Osteocyte (in vitro differentiated cells): ENCODE results near the gene HDAC4. TPM values are rescaled to one million over a fixed set of nuclear protein-coding genes. Genes with fewer than 3 reads are reported as not detected.

Source experiments
- DNase-seq: peaks from one replicate; pipeline ENCODE4 v3.0.0; 2021; ENCODE audit warnings: mixed read lengths; ENCODE audit not compliant: unreplicated experiment; ENCODE audit errors: extremely low spot score
- H3K27ac Mint-ChIP-seq: one replicate; pipeline ENCODE4 v1.8.0; 2021; ENCODE audit warnings: mild to moderate bottlenecking, mixed read lengths; ENCODE audit not compliant: unreplicated experiment
- H3K27me3 Mint-ChIP-seq: one replicate; pipeline ENCODE4 v1.8.0; 2021; ENCODE audit warnings: mixed read lengths; ENCODE audit not compliant: unreplicated experiment
- H3K36me3 Mint-ChIP-seq: one replicate; pipeline ENCODE4 v1.8.0; 2021; ENCODE audit warnings: mixed read lengths; ENCODE audit not compliant: unreplicated experiment
- H3K4me1 Mint-ChIP-seq: one replicate; pipeline ENCODE4 v1.8.0; 2021; ENCODE audit warnings: mixed read lengths; ENCODE audit not compliant: unreplicated experiment
- H3K4me3 Mint-ChIP-seq: one replicate; pipeline ENCODE4 v1.8.0; 2021; ENCODE audit warnings: mild to moderate bottlenecking, moderate library complexity, mixed read lengths; ENCODE audit not compliant: unreplicated experiment
- H3K9me3 Mint-ChIP-seq: one replicate; pipeline ENCODE4 v1.8.0; 2021; ENCODE audit warnings: mixed read lengths; ENCODE audit not compliant: unreplicated experiment
- CTCF ChIP-seq: fragments of 200-600 bp; sonication (generic); IDR thresholded peaks from 2 replicates; pipeline ENCODE4 v1.5.0; 2021; ENCODE audit warnings: antibody characterized with exemption, mild to moderate bottlenecking, moderate library complexity
- total RNA-seq: library from RNA; stranded (reverse); gene quantifications from 2 replicates; pipeline ENCODE4 v1.2.1, GENCODE V29; 2021

HDAC4 gene
- total RNA-seq, 1 donor from 2014 or later, result 30.3 TPM

GRCh38 chr2:239082425-239082824 is 318.4 kb downstream of the HDAC4 start:
- DNase-seq, result no peak
- Mint-ChIP-seq H3K27ac (no peak overlapping the region), H3K4me3 (no peak overlapping the region), H3K27me3 (no peaks in the 10 kb centered on the region), H3K9me3 (no peaks in the 10 kb centered on the region), H3K36me3 (peaks cover 6% of the 10 kb centered on the region), H3K4me1 (peaks cover 7% of the 10 kb centered on the region)
- TF ChIP-seq CTCF, result no peak

- H3K4me1 Mint-ChIP-seq, result peaks cover 7% of the 10 kb centered on the region
- no peak overlapping the region for H3K4me3 Mint-ChIP-seq
- H3K27ac Mint-ChIP-seq, result no peak overlapping the region
- H3K27me3 Mint-ChIP-seq, result no peaks in the 10 kb centered on the region
- H3K9me3 Mint-ChIP-seq, result no peaks in the 10 kb centered on the region
- no peak for TF ChIP-seq CTCF
- DNase-seq, result no peak
- H3K36me3 Mint-ChIP-seq, result peaks cover 6% of the 10 kb centered on the region
Observed at GRCh38 chr2:239081622-239082021, 319.2 kb downstream of the HDAC4 start.

GRCh38 chr2:239081046-239081445 is 319.8 kb downstream of the HDAC4 start:
- no peak for DNase-seq
- H3K4me1 Mint-ChIP-seq, result peaks cover 7% of the 10 kb centered on the region
- no peak overlapping the region for H3K4me3 Mint-ChIP-seq
- TF ChIP-seq CTCF, result no peak
- H3K27ac Mint-ChIP-seq, result no peak overlapping the region
- H3K27me3 Mint-ChIP-seq, result no peaks in the 10 kb centered on the region
- peaks cover 6% of the 10 kb centered on the region for H3K36me3 Mint-ChIP-seq
- no peaks in the 10 kb centered on the region for H3K9me3 Mint-ChIP-seq

- H3K4me1 Mint-ChIP-seq, result no peaks in the 10 kb centered on the region
- H3K36me3 Mint-ChIP-seq, result peaks cover 6% of the 10 kb centered on the region
- no peak for TF ChIP-seq CTCF
- no peak overlapping the region for H3K27ac Mint-ChIP-seq
- H3K27me3 Mint-ChIP-seq, result no peaks in the 10 kb centered on the region
- no peak for DNase-seq
- H3K4me3 Mint-ChIP-seq, result no peak overlapping the region
- no peaks in the 10 kb centered on the region for H3K9me3 Mint-ChIP-seq
Observed at GRCh38 chr2:239079671-239080294, 321.0 kb downstream of the HDAC4 start.

GRCh38 chr2:239078128-239078924 is 322.5 kb downstream of the HDAC4 start:
- DNase-seq, result no peak
- Mint-ChIP-seq H3K36me3 (peaks cover 8% of the 10 kb centered on the region), H3K9me3 (no peaks in the 10 kb centered on the region), H3K27ac (no peak overlapping the region), H3K4me1 (no peaks in the 10 kb centered on the region), H3K27me3 (no peaks in the 10 kb centered on the region), H3K4me3 (no peak overlapping the region)
- TF ChIP-seq CTCF, result no peak
